Suppressor macrophage (primary cell): ENCODE results near the gene PRDM8.

Experiments used
- DNase-seq, 4 experiments: peaks; one replicate each; pipeline ENCODE4 v3.0.0-alpha.2; 2020 to 2022

Gene PRDM8

GRCh38 chr4:80202190-80202711, 4.9 kb downstream of the PRDM8 start:
- peak; percentile 81 to 93 (median 88) for DNase-seq

GRCh38 chr4:80202741-80203553, 5.6 kb downstream of the PRDM8 start:
- peak; percentile 31 to 70 (median 51) for DNase-seq

- DNase-seq, result no peak
Measured at GRCh38 chr4:80204433-80205011, 7.2 kb downstream of the PRDM8 start.

GRCh38 chr4:80206111-80206510, 8.8 kb downstream of the PRDM8 start:
- no peak for DNase-seq

- DNase-seq, result no peak
Measured at GRCh38 chr4:80206521-80207171, 9.3 kb downstream of the PRDM8 start.

GRCh38 chr4:80207172-80207583, 9.9 kb downstream of the PRDM8 start:
- DNase-seq, result no peak

GRCh38 chr4:80207664-80208063, 10.4 kb downstream of the PRDM8 start:
- no peak for DNase-seq

- DNase-seq, result no peak
Measured at GRCh38 chr4:80208610-80209339, 11.5 kb downstream of the PRDM8 start.

- DNase-seq, result no peak
Measured at GRCh38 chr4:80209340-80209701, 12.0 kb downstream of the PRDM8 start.

GRCh38 chr4:80210549-80210948, 13.2 kb downstream of the PRDM8 start:
- no peak for DNase-seq

GRCh38 chr4:80213117-80213815, 16.0 kb downstream of the PRDM8 start:
- no peak for DNase-seq

GRCh38 chr4:80215449-80216052, 18.2 kb downstream of the PRDM8 start:
- peak in 2 of 4 experiments; percentile 62 to 76 for DNase-seq

- peak in 2 of 4 experiments; percentile 45 to 52 for DNase-seq
Measured at GRCh38 chr4:80216100-80216761, 18.9 kb downstream of the PRDM8 start.

- no peak for DNase-seq
Measured at GRCh38 chr4:80219301-80220025, 22.2 kb downstream of the PRDM8 start.

- no peak for DNase-seq
Measured at GRCh38 chr4:80220711-80221110, 23.4 kb downstream of the PRDM8 start.

- DNase-seq, result peak in 2 of 4 experiments; percentile 16 to 42
Measured at GRCh38 chr4:80221161-80221560, 23.9 kb downstream of the PRDM8 start.

- DNase-seq, result no peak
Measured at GRCh38 chr4:80225595-80225994, 28.3 kb downstream of the PRDM8 start.

GRCh38 chr4:80226094-80226493, 28.8 kb downstream of the PRDM8 start:
- DNase-seq, result no peak

- no peak for DNase-seq
Measured at GRCh38 chr4:80228460-80228859, 31.2 kb downstream of the PRDM8 start.

GRCh38 chr4:80229128-80229527, 31.8 kb downstream of the PRDM8 start:
- DNase-seq, result no peak
